Measurements from ENCODE around the gene APBA2. TPM values are rescaled to one million over a fixed set of nuclear protein-coding genes. Genes with fewer than 3 reads are reported as not detected.

APBA2 gene
- polyA plus RNA-seq, 2 of the 4 experiments (the other 2 are of a cell fraction) = 11.4 to 12.6 TPM

DNA sequence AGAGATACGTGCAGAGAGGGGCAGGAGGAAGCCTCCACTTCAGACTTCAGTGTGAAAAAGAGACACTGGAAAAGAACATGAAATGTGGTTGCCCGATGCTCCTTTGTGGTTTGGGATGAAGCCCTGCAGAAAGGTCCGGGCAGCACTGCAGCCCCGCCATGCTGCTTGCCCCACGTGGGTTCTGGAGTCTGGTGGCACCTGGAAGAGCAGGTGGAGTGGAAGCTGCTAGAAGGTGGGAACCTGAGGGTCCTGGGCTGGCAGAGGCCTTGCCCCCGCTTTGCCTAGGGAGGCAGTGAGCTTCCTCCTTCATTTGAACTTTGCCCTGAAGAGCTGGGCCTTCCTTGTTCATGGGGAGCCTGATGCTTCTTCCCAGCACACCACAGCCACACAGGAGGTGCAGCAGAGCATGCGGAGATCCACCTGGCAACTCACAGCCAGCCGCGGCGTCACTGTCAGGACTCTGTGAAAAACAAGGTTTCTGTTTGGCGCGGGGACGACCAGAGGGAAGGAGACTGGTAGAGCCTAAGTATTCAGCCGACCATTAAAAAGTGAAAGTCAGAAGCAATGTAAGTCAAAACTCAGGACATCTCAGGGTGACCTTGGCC, 59.0 kb downstream of the APBA2 start:
- Histone ChIP-seq H3K4me3 (no peak overlapping the region), H3K4me1 (no peaks in the 10 kb centered on the region), H3K4me2 (no peak overlapping the region), H3K9me3 (no peaks in the 10 kb centered on the region), H3K27ac (no peak overlapping the region)
- FAIRE-seq (no peak), DNase-seq (ENCODE audit: low read depth in 1 of 2, low spot score in 1 of 2) (no peak), ATAC-seq (no peak)
- POLR2A ChIA-PET = no interaction called here
- WGBS (ENCODE audit: missing lambda C conversion rate) = 86% methylated on average over 14 of the region's 14 CpGs
- CTCF ChIA-PET = interaction anchor here (1.0 kb wide), 1 partner anchor 10 kb away, joined by 5 read pairs; no protein-coding TSS in a partner anchor
- no peak for TF ChIP-seq ZSCAN20 (CRISPR knock-in tag; IDR thresholded peaks at IDR 0.05)
- no peak for TF ChIP-seq FOSB (CRISPR knock-in tag; IDR thresholded peaks at IDR 0.05)
- no peak for TF ChIP-seq ATOH8 (CRISPR knock-in tag; IDR thresholded peaks at IDR 0.05; ENCODE audit: low read depth)
- no peak for TF ChIP-seq POLR2A (IDR thresholded peaks at IDR 0.05; ENCODE audit: low read length)
- no peak for TF ChIP-seq HDAC2 (IDR thresholded peaks at IDR 0.05)
- TF ChIP-seq ZNF302 (CRISPR knock-in tag; IDR thresholded peaks at IDR 0.05) = no peak

DNA sequence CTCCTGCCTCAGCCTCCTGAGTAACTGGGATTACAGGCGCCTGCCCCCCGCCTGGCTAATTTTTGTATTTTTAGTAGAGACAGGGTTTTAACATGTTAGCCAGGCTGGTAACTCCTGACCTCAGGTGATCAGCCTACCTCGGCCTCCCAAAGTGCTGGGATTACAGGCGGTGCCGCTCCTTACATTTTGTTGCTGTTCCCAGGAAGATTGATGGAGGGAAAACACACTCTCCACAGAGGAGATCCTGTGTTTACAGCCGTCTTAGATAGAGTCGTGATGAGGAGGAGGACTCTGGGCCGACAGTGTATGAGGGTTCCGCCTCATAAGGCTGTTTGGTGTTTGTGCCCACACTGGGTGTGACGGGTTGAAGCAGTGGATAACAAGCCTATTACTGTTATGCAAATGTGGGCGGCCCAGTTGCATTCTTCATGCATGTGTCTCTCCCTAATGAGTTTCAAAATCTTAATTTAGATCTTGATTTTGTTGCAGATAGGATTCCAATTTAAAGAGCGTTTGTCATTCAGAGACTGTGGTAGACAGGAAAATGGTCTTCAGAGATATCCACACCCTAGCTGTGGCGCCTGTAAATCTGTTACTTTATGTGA, 60.0 kb downstream of the APBA2 start:
- H3K9me3 ChIP-seq = no peaks in the 10 kb centered on the region
- CTCF ChIA-PET = no interaction called here
- H3K4me2 ChIP-seq = no peak overlapping the region
- no peaks in the 10 kb centered on the region for H3K4me1 ChIP-seq
- POLR2A ChIA-PET = no interaction called here
- ATAC-seq (no peak), DNase-seq (ENCODE audit: low read depth in 1 of 2, low spot score in 1 of 2) (no peak), FAIRE-seq (no peak)
- TF ChIP-seq SMC3 (IDR thresholded peaks at IDR 0.05) (no peak), PHF8 (IDR thresholded peaks at IDR 0.05; ENCODE audit: borderline replicate concordance, low read depth) (no peak), POLR2AphosphoS2 (conservative IDR thresholded peaks at IDR 0.05; ENCODE audit: low read length) (no peak), CHD4 (IDR thresholded peaks at IDR 0.05; ENCODE audit: borderline replicate concordance) (no peak), JUNB (IDR thresholded peaks at IDR 0.05) (no peak), MAFK (IDR thresholded peaks at IDR 0.05; ENCODE audit: partially characterized antibody) (no peak), KDM5A (IDR thresholded peaks at IDR 0.05) (no peak), TP53 (CRISPR knock-in tag; IDR thresholded peaks at IDR 0.05) (no peak)
- H3K27ac ChIP-seq = no peak overlapping the region
- 90% methylated on average over 13 of the region's 13 CpGs for WGBS (ENCODE audit: missing lambda C conversion rate)
- no peak overlapping the region for H3K4me3 ChIP-seq

DNA sequence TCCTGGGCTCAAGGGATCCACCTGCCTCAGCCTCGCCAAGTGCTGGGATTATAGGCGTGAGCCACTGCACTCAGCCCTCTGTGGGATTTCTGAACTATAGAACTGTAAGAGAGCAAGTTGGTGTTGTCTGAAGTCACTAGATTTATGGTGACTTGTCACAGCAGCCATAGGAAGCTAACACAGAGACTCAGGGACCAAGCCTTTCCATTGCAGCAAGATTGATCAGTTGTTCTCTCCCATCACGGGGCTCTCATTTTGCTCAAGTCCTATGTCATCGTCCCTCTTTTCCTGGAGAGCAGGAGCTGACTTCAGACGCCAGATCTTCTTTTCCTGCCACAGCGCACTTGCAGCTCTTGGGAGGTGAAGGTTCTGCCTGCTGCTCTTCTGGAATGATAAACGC, 61.0 kb downstream of the APBA2 start:
- ChIA-PET CTCF (interaction anchor here (1.4 to 2.1 kb wide), 4 partner anchors 9 to 50 kb away, joined by 3 to 6 read pairs (median 5); no protein-coding TSS in a partner anchor), POLR2A (no interaction called here)
- Histone ChIP-seq H3K9me3 (no peaks in the 10 kb centered on the region), H3K4me2 (no peak overlapping the region), H3K4me1 (no peaks in the 10 kb centered on the region), H3K4me3 (no peak overlapping the region), H3K27ac (no peak overlapping the region)
- DNase-seq (ENCODE audit: low read depth in 1 of 2, low spot score in 1 of 2) = no peak
- no peak for FAIRE-seq
- no peak for TF ChIP-seq ZNF302 (CRISPR knock-in tag; IDR thresholded peaks at IDR 0.05)
- no peak for TF ChIP-seq POLR2A (IDR thresholded peaks at IDR 0.05; ENCODE audit: low read length)
- no peak for TF ChIP-seq RARB (CRISPR knock-in tag; IDR thresholded peaks at IDR 0.05)
- no peak for ATAC-seq
- 88% methylated on average over 7 of the region's 7 CpGs for WGBS (ENCODE audit: missing lambda C conversion rate)

- Histone ChIP-seq H3K9me3 (no peaks in the 10 kb centered on the region), H3K4me1 (no peaks in the 10 kb centered on the region), H3K4me2 (no peak overlapping the region), H3K4me3 (no peak overlapping the region), H3K27ac (no peak overlapping the region)
- TF ChIP-seq NPAS2 (CRISPR knock-in tag; IDR thresholded peaks at IDR 0.05; ENCODE audit: borderline replicate concordance) = no peak
- no peak for TF ChIP-seq SREBF2 (IDR thresholded peaks at IDR 0.05)
- TF ChIP-seq POLR2A (IDR thresholded peaks at IDR 0.05; ENCODE audit: low read length) = no peak
- TF ChIP-seq CHD2 (IDR thresholded peaks at IDR 0.05; ENCODE audit: low read length, partially characterized antibody) = no peak
- TF ChIP-seq MAFK (IDR thresholded peaks at IDR 0.05; ENCODE audit: partially characterized antibody) = no peak
- no peak for TF ChIP-seq HMGXB4 (CRISPR knock-in tag; IDR thresholded peaks at IDR 0.05; ENCODE audit: borderline replicate concordance)
- TF ChIP-seq CBX2 (IDR thresholded peaks at IDR 0.05; ENCODE audit: borderline replicate concordance, low read depth) = no peak
- no peak for TF ChIP-seq BHLHE40 (IDR thresholded peaks at IDR 0.05; ENCODE audit: low read depth, low read length)
- no peak for TF ChIP-seq HOXA7 (CRISPR knock-in tag; IDR thresholded peaks at IDR 0.05)
- ATAC-seq = no peak; a peak in 1 of 6 replicates
- 89% methylated on average over 6 of the region's 7 CpGs for WGBS (ENCODE audit: missing lambda C conversion rate)
- POLR2A ChIA-PET = no interaction called here
- no peak for FAIRE-seq
- no peak for DNase-seq (ENCODE audit: low read depth in 1 of 2, low spot score in 1 of 2)
- CTCF ChIA-PET = interaction anchor here (1.4 to 2.1 kb wide), 4 partner anchors 8 to 50 kb away, joined by 3 to 6 read pairs (median 5); no protein-coding TSS in a partner anchor
These were observed 61.5 kb downstream of the APBA2 start for GRCh38 chr15:28947221-28947674.
